GM12872 (cell line): Measurements from ENCODE around the gene ZNF189.

Experiments used
- TF ChIP-seq, protein P1 (sequence below): IDR thresholded peaks from 3 replicates; pipeline ENCODE4 v1.5.1; 2011; ENCODE audit warnings: low read depth, mild to moderate bottlenecking, low read length, moderate library complexity; ENCODE audit not compliant: insufficient read depth

ZNF189 gene

DNA sequence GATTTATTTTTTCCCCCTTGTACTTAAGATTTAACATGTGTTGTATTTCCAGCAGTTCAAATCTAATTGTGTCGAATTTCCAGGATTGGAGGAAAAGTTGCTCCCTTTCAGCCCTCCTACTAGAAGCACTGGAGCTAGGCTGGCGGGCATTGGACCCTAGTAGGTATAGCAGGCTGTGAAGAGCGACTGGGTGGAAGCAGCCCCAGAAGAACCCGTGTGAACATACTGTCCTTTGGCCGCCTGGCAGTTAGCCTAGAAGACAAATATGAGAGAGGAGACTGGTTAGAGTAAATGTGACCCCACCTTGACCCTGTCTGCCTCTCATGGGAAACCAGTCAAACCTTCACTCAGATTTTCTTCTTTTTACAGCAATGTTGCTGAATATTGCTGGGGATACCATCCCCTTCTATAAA lies 23.0 kb downstream of the ZNF189 start:
- TF ChIP-seq, protein P1, sequence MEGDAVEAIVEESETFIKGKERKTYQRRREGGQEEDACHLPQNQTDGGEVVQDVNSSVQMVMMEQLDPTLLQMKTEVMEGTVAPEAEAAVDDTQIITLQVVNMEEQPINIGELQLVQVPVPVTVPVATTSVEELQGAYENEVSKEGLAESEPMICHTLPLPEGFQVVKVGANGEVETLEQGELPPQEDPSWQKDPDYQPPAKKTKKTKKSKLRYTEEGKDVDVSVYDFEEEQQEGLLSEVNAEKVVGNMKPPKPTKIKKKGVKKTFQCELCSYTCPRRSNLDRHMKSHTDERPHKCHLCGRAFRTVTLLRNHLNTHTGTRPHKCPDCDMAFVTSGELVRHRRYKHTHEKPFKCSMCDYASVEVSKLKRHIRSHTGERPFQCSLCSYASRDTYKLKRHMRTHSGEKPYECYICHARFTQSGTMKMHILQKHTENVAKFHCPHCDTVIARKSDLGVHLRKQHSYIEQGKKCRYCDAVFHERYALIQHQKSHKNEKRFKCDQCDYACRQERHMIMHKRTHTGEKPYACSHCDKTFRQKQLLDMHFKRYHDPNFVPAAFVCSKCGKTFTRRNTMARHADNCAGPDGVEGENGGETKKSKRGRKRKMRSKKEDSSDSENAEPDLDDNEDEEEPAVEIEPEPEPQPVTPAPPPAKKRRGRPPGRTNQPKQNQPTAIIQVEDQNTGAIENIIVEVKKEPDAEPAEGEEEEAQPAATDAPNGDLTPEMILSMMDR = no peak

DNA sequence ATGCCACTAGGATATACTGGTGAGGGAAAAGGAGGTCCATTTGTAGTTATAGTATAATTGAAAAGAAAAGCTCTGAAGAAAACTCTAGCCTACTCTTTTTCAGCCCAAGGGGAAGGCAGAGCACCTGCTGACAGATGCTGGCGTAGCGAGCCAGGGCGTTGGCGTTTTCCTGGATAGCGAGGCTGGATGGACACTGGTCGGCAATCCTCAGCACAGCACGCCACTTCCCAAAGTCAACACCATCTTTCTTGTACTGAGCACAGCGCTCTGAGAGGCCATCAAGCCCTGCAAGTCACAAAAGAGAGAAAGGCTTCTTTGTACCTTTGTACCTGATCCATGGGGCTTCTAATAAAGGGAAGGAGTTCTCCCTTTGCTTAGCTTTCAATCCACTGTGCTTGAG lies 28.7 kb downstream of the ZNF189 start:
- TF ChIP-seq, protein P1 = no peak

DNA sequence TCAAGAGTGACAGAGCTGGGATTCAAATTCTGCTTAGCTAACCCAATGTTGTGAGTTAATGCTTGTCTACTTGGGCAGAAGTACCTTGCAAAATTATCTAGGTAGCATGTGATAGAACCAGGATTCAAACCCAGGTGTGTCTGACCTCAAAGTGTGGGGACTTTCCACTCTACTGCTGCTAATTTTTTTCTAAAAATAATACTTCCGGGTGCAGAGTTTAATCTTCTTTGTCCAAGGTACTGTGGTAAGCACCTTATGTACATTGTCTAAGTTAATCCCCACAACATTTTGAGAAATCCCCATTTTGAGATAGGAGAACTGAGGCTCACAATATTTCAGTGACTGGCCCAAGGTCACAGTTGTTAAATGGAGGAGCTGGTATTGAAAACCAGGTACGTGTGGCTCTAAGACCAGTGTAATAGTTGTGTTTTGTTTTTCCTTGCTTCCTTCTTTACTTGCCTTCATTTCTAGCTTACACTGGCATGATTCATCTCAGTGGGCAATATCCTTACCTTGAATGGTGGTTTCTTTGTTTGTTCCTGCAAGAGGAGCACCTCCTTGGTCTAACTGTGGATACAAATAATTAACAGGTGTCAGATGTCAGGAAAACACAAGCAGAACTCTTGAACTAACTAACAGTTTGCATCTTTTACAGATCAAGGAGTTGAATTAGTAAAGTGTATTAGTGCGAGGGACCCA lies 29.5 kb downstream of the ZNF189 start:
- TF ChIP-seq, protein P1 = no peak

DNA sequence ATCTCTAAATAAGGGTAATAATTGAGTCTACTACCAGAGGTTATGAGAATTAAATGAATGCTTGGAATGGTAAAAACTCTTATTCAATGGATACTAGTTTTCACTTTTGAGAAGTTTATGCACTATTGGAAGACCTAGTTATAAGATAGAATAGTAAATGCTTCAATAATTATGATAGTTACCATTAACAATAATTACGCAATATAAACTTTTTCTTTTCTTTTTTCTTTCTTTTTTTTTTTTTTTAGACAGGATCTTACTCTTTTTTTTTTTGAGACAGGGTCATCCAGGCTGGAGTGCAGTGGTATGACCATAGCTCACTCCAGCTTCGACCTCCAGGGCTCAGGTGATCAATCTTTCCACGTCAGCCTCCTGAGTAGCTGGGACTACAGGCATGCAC lies 30.3 kb downstream of the ZNF189 start:
- TF ChIP-seq, protein P1 = no peak

DNA sequence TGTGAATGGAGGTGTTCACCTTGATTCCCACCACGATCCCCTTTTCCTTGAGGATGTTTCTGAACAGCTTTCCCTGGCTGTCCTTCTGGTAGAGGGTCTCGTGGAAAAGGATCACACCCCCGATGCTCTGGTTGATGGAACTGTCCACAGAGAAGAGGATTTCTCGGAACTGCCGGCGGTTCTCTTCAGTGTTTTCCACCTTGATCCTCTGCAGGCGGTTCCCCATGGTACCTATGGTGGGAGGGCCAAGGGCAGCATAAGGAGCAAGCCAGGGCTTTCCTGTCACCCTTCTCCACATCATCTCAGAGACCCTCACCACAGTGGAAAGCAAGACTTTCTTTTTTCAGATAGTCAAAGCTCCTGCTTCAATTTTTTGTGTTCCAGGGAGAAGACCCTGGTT lies 31.1 kb downstream of the ZNF189 start:
- TF ChIP-seq, protein P1 = no peak

DNA sequence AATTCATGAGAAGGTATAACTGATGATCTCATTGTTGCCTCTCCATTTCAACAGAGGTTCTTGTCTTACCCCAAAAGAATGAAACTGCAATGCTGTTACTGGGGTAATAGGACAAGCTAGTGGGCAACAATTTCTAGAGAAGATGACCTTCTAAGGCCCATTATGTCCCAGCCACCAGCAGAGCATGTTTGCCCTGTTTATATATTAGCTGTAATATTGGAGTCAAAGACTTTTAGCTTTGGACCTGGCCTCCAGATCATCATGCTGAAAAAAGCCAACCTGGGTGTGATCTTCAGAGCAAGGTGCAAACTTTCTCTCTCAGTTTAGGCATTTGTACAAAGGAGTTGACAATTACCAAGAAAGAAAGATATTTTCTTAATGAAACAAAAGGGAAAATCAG lies 33.5 kb downstream of the ZNF189 start:
- TF ChIP-seq, protein P1 = no peak

DNA sequence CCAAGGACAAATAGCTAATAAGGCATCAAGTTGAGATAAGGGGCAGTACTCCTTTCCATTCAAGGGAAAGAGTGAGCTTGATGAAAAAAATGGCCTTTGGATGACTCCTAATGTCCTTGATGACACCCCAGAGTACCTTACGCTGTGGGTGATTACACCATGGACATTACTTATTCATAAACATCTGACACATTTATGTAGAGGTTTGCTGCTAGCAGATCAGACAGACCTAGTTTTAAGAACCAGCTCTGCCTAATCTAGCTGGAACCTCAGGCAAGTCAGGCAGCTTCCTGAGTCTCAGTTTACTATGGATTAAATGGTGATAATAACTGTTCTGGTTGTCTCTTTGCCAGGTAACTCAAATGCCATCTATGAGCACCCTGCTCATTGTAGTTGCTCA lies 34.1 kb downstream of the ZNF189 start:
- TF ChIP-seq, protein P1 = no peak
